HepG2 (cell line): ENCODE results near the gene TMEM95. TPM values are rescaled to one million over a fixed set of nuclear protein-coding genes. Genes with fewer than 3 reads are reported as not detected.

ENCODE experiments used
- ATAC-seq: fragments of 200-7000 bp; cut with Tn5 transposase; 3 replicates; pipeline ENCODE4 v1.9.1; 2020; ENCODE audit warnings: mild to moderate bottlenecking, moderate library complexity
- BruUV-seq: library from RNA; stranded (reverse); fragments of 400-500 nt; replicated peaks from 2 replicates; lab custom pipeline; 2021; lab: Mats Ljungman, UMichigan
- CTCF ChIA-PET: fragments of 300-600 bp; formaldehyde crosslinking; extraction: SDS; loops from one replicate; lab custom pipeline; 2021; ENCODE audit warnings: low total read pairs, inconsistent platforms, low intra/inter-chr PET ratio; lab: Yijun Ruan, JAX
- POLR2A ChIA-PET: fragments of 350-600 bp; sonication (Branson Sonifier 250); formaldehyde crosslinking; loops from one replicate; lab custom pipeline; 2020; ENCODE audit warnings: antibody characterized with exemption, inconsistent platforms; lab: Yijun Ruan, JAX
- DNase-seq: peaks from one replicate; pipeline ENCODE4 v3.0.0-alpha.2; 2015; ENCODE audit warnings: low spot score
- FAIRE-seq: peaks from 3 replicates; lab custom pipeline; 2011; peaks lifted over from hg19 to GRCh38; lab: Jason Lieb, UNC
- H2AFZ ChIP-seq: one replicate; pipeline ENCODE4 v1.6.1; 2011; ENCODE audit warnings: low read length, inconsistent platforms
- H3K27ac ChIP-seq: fragments of 300-600 bp; 3 replicates; pipeline ENCODE4 v1.8.0; 2011; ENCODE audit warnings: mixed run types, mild to moderate bottlenecking, mixed read lengths, low read length, inconsistent platforms; ENCODE audit not compliant: insufficient read depth; ENCODE audit errors: extremely low read length
- H3K27me3 ChIP-seq, 2 experiments: fragments of 200-600 bp in 1 of 2; 2 replicates in 1 of 2; 3 replicates in 1 of 2; pipeline versions ENCODE4 v1.6.0 to v1.8.0; 2011; ENCODE audit warnings: low read length in 2 of 2, mild to moderate bottlenecking in 2 of 2, moderate library complexity in 2 of 2, inconsistent platforms in 1 of 2; ENCODE audit not compliant: insufficient read depth in 2 of 2, control insufficient read depth in 1 of 2
- H3K36me3 ChIP-seq, 2 experiments: fragments of 200-600 bp in 1 of 2; replicated peaks in 1 of 2; 2 replicates in 1 of 2; 3 replicates in 1 of 2; pipeline versions ENCODE4 v1.5.1 to v1.8.0; 2011; ENCODE audit warnings: low read length in 2 of 2, inconsistent platforms in 1 of 2; ENCODE audit not compliant: insufficient read depth in 2 of 2, control insufficient read depth in 1 of 2
- H3K4me1 ChIP-seq: 2 replicates; pipeline ENCODE4 v1.5.1; 2012; ENCODE audit warnings: low read length, inconsistent platforms; ENCODE audit not compliant: insufficient read depth
- H3K4me2 ChIP-seq: 2 replicates; pipeline ENCODE4 v1.6.0; 2011; ENCODE audit warnings: low read depth, low read length, inconsistent platforms
- H3K4me3 ChIP-seq, 3 experiments: fragments of 200-600 bp in 1 of 3; sonication (generic), shearing (Covaris generic) in 1 of 3; replicated peaks in 1 of 3; 2 replicates each; pipeline ENCODE4 v1.5.1; 2011 to 2016; ENCODE audit warnings: low read length in 3 of 3, inconsistent platforms in 2 of 3, low read depth in 2 of 3, mild to moderate bottlenecking in 2 of 3, control low read depth in 1 of 3, mixed read lengths in 1 of 3; ENCODE audit not compliant: insufficient read depth in 1 of 3
- H3K79me2 ChIP-seq: one replicate; pipeline ENCODE4 v1.6.1; 2011; ENCODE audit warnings: low read length, inconsistent platforms; ENCODE audit not compliant: insufficient read depth
- H3K9ac ChIP-seq: 2 replicates; pipeline ENCODE4 v1.6.0; 2011; ENCODE audit warnings: mild to moderate bottlenecking, low read depth, low read length, inconsistent platforms; ENCODE audit not compliant: insufficient read depth
- H3K9me3 ChIP-seq: 2 replicates; pipeline ENCODE4 v1.5.1; 2012; ENCODE audit warnings: mild to moderate bottlenecking, low read length
- H4K20me1 ChIP-seq: 2 replicates; pipeline ENCODE4 v1.6.0; 2011; ENCODE audit warnings: inconsistent platforms, mild to moderate bottlenecking, low read length, moderate library complexity; ENCODE audit not compliant: insufficient read depth
- BRCA1 ChIP-seq: sonication (generic); formaldehyde crosslinking; IDR thresholded peaks from 2 replicates; pipeline ENCODE4 v1.4.0; 2020; ENCODE audit warnings: missing genetic modification reagents
- FOXK2 ChIP-seq: fragments of 450-650 bp; IDR thresholded peaks from 2 replicates; pipeline ENCODE4 v1.6.1; 2016
- IRF1 ChIP-seq: sonication (generic); formaldehyde crosslinking; IDR thresholded peaks from 2 replicates; pipeline ENCODE4 v1.4.0; 2020; ENCODE audit warnings: low read depth, mild to moderate bottlenecking, missing genetic modification reagents
- PHF20 ChIP-seq: sonication (generic); formaldehyde crosslinking; IDR thresholded peaks from 2 replicates; pipeline ENCODE4 v1.5.0; 2020; ENCODE audit warnings: mild to moderate bottlenecking, missing genetic modification reagents
- RAD21 ChIP-seq: fragments of 450-650 bp; formaldehyde crosslinking; IDR thresholded peaks from 2 replicates; pipeline ENCODE4 v1.5.0; 2020; ENCODE audit warnings: mild to moderate bottlenecking
- SNAPC5 ChIP-seq: sonication (generic); formaldehyde crosslinking; IDR thresholded peaks from 2 replicates; pipeline ENCODE4 v1.8.1; 2023; ENCODE audit warnings: mild to moderate bottlenecking, missing genetic modification reagents, borderline replicate concordance
- TARDBP ChIP-seq: sonication (generic); formaldehyde crosslinking; IDR thresholded peaks from 2 replicates; pipeline ENCODE4 v1.8.0; 2022; ENCODE audit warnings: mild to moderate bottlenecking, missing genetic modification reagents
- THAP11 ChIP-seq: IDR thresholded peaks from 2 replicates; pipeline ENCODE4 v1.6.1; 2016; ENCODE audit warnings: missing biosample characterization, missing genetic modification reagents
- USF2 ChIP-seq, 2 experiments: sonication (generic) in 1 of 2; formaldehyde crosslinking in 1 of 2; IDR thresholded peaks; 2 replicates each; pipeline versions ENCODE4 v1.5.1 to v1.6.1; 2011 to 2020; ENCODE audit warnings: borderline replicate concordance in 1 of 2, low read depth in 1 of 2, low read length in 1 of 2, mild to moderate bottlenecking in 1 of 2, missing genetic modification reagents in 1 of 2, moderate library complexity in 1 of 2
- ZFAT ChIP-seq: sonication (generic); formaldehyde crosslinking; conservative IDR thresholded peaks from 2 replicates; pipeline ENCODE4 v1.8.1; 2023; ENCODE audit warnings: missing genetic modification reagents, inconsistent platforms
- ZMAT3 ChIP-seq: sonication (generic); formaldehyde crosslinking; conservative IDR thresholded peaks from 2 replicates; pipeline ENCODE4 v1.7.0; 2021; ENCODE audit warnings: missing genetic modification reagents
- ZNF124 ChIP-seq: sonication (generic); formaldehyde crosslinking; IDR thresholded peaks from 2 replicates; pipeline ENCODE4 v1.4.0; 2020; ENCODE audit warnings: missing genetic modification reagents
- ZNF598 ChIP-seq: sonication (generic); formaldehyde crosslinking; IDR thresholded peaks from 2 replicates; pipeline ENCODE4 v1.5.1; 2020; ENCODE audit warnings: mild to moderate bottlenecking, missing genetic modification reagents, borderline replicate concordance
- ZNF609 ChIP-seq: sonication (generic); formaldehyde crosslinking; IDR thresholded peaks from 2 replicates; pipeline ENCODE4 v1.4.0; 2020; ENCODE audit warnings: mild to moderate bottlenecking, missing genetic modification reagents, borderline replicate concordance
- ZNF720 ChIP-seq: sonication (generic); formaldehyde crosslinking; IDR thresholded peaks from 2 replicates; pipeline ENCODE4 v1.4.0; 2020; ENCODE audit warnings: missing genetic modification reagents
- ZNF724P ChIP-seq: sonication (generic); formaldehyde crosslinking; IDR thresholded peaks from 2 replicates; pipeline ENCODE4 v1.8.0; 2022; ENCODE audit warnings: missing genetic modification reagents, borderline replicate concordance
- ZSCAN29 ChIP-seq: sonication (generic); formaldehyde crosslinking; conservative IDR thresholded peaks from 2 replicates; pipeline ENCODE4 v1.4.0; 2020; ENCODE audit warnings: mild to moderate bottlenecking, missing genetic modification reagents
- WGBS: methylation state at CpG from one replicate; pipeline ENCODE4 v1.1.6; 2017; ENCODE audit warnings: low lambda C conversion rate; 5-methylcytosine and 5-hydroxymethylcytosine counted together
- in situ Hi-C: cut with HindIII; loops from 2 replicates; pipeline ENCODE4 v1.10.0; 2017; ENCODE audit warnings: low pct_unique_long_range_greater_than_20kb; ENCODE audit not compliant: extremely low pct_ligation_motif_present
- intact Hi-C: fragments of 100-400 bp; cut with micrococcal nuclease; formaldehyde crosslinking; loops from one replicate; pipeline ENCODE4 v1.10.0; 2022; ENCODE audit not compliant: unreplicated experiment
- polyA plus RNA-seq, 8 experiments: library from polyadenylated mRNA; depleted of rRNA in 3 of 8; stranded (reverse) in 7 of 8; unstranded in 1 of 8; fragments of >200 nt; fragmentation: Illumina TruSeq in 4 of 8; extraction: Trizol in 4 of 8; gene quantifications; 2 replicates each; pipeline versions ENCODE4 v1.2.1 to v1.2.3, GENCODE V29; 2011 to 2016; ENCODE audit warnings: low read depth in 4 of 8, missing spikeins in 1 of 8, mixed read lengths in 1 of 8; ENCODE audit not compliant: insufficient read depth in 1 of 8
- total RNA-seq, 5 experiments: library from RNA; depleted of rRNA; stranded (reverse); fragments of >200 nt; fragmentation: Illumina TruSeq; extraction: Trizol; gene quantifications; 2 replicates each; pipeline ENCODE4 v1.2.3, GENCODE V29; 2016; ENCODE audit warnings: low read depth in 1 of 5

The TMEM95 gene
- total and polyA plus RNA-seq, 2 of the 13 experiments (the other 11 are each of a cell fraction or from before 2014, with no cell fraction given), result not detected

GRCh38 chr17:7323731-7324437 lies 31.1 kb upstream of the TMEM95 start:
- no peaks in the 10 kb centered on the region for H3K9me3 ChIP-seq
- 90% methylated on average over 16 of the region's 39 CpGs for WGBS
- peaks cover 24 to 59% of the 10 kb centered on the region in 2 experiments for H3K36me3 ChIP-seq
- no peaks in the 10 kb centered on the region for H4K20me1 ChIP-seq
- ChIA-PET CTCF (interaction anchor here (3.8 kb wide), 1 partner anchor 23 kb away, joined by 41 read pairs; no protein-coding TSS in a partner anchor), POLR2A (no interaction called here)
- no peaks in the 10 kb centered on the region; a peak in 1 of 5 replicates for H3K27me3 ChIP-seq
- no TSS peak for BruUV-seq
- FAIRE-seq (peak; percentile 26), DNase-seq (no peak), ATAC-seq (peak; percentile 66)
- H3K4me1 ChIP-seq, result peaks cover 16% of the 10 kb centered on the region
- in situ Hi-C loops (no loop called here), intact Hi-C loops (loop anchor here (1.0 kb wide), 1 partner anchor 21 kb away; no protein-coding TSS in a partner anchor)
- no peak overlapping the region for H3K27ac ChIP-seq
- H3K4me2 ChIP-seq, result no peak overlapping the region
- H3K79me2 ChIP-seq, result peaks cover 12% of the 10 kb centered on the region
- no peak overlapping the region for H3K4me3 ChIP-seq
- H3K9ac ChIP-seq, result no peak overlapping the region
- no peak overlapping the region for H2AFZ ChIP-seq
- TF ChIP-seq PHF20 (CRISPR knock-in tag) (no peak), ZNF598 (0 out of 2 replicates have a peak, but pooled peaks have one; percentile 49), ZNF724P (CRISPR knock-in tag) (no peak), USF2 (IDR thresholded peaks at IDR 0.05; ENCODE audit: low read depth, low read length) (no peak), USF2 (CRISPR knock-in tag; IDR thresholded peaks at IDR 0.05; ENCODE audit: borderline replicate concordance) (no peak), ZNF720 (CRISPR knock-in tag) (no peak), RAD21 (CRISPR knock-in tag) (peak; percentile 78), TARDBP (0 out of 2 replicates have a peak, but pooled peaks have one; percentile 20), ZMAT3 (CRISPR knock-in tag) (no peak), FOXK2 (no peak), ZNF124 (CRISPR knock-in tag) (no peak), IRF1 (CRISPR knock-in tag) (no peak), ZSCAN29 (CRISPR knock-in tag) (no peak), THAP11 (CRISPR knock-in tag) (no peak), SNAPC5 (CRISPR knock-in tag) (no peak), ZFAT (no peak), BRCA1 (CRISPR knock-in tag) (no peak), ZNF609 (CRISPR knock-in tag) (no peak)
